ENCODE data around the gene CHRNA4.

CHRNA4 gene

GRCh38 chr20:63359937-63360849, 956 bp downstream of the CHRNA4 start:
- no peaks in the 10 kb centered on the region for H4K20me1 ChIP-seq (ENCODE audit: insufficient read depth, low read length)
- no peaks in the 10 kb centered on the region for H3K9me3 ChIP-seq (ENCODE audit: insufficient read depth, low read length)
- H3K79me2 ChIP-seq (ENCODE audit: low read length) = no peaks in the 10 kb centered on the region
- no peaks in the 10 kb centered on the region for H3K36me3 ChIP-seq (replicated peaks; ENCODE audit: low read depth, low read length)
- H3K4me3 ChIP-seq (ENCODE audit: low read length) = no peak overlapping the region
- H3K9ac ChIP-seq (ENCODE audit: low read length) = no peak overlapping the region
- no peak overlapping the region for H2AFZ ChIP-seq (ENCODE audit: low read depth, low read length)
- H3K27ac ChIP-seq (ENCODE audit: low read length) = no peak overlapping the region
- H3K4me2 ChIP-seq (ENCODE audit: low read length) = no peak overlapping the region
- TF ChIP-seq EZH2phosphoT487 (IDR thresholded peaks at IDR 0.05; ENCODE audit: low read depth) = no peak
- TF ChIP-seq CTCF (IDR thresholded peaks at IDR 0.05; ENCODE audit: low read depth, low read length) = no peak
- no peaks in the 10 kb centered on the region for H3K27me3 ChIP-seq (ENCODE audit: low read depth, low read length)
- H3K4me1 ChIP-seq (ENCODE audit: low read length) = no peaks in the 10 kb centered on the region

- H3K9me3 ChIP-seq (ENCODE audit: insufficient read depth, low read length) = no peaks in the 10 kb centered on the region
- H3K27me3 ChIP-seq (ENCODE audit: low read depth, low read length) = no peaks in the 10 kb centered on the region
- no peak overlapping the region for H3K27ac ChIP-seq (ENCODE audit: low read length)
- H3K79me2 ChIP-seq (ENCODE audit: low read length) = no peaks in the 10 kb centered on the region
- no peak overlapping the region for H3K9ac ChIP-seq (ENCODE audit: low read length)
- H4K20me1 ChIP-seq (ENCODE audit: insufficient read depth, low read length) = no peaks in the 10 kb centered on the region
- no peak overlapping the region for H3K4me3 ChIP-seq (ENCODE audit: low read length)
- no peak overlapping the region for H3K4me2 ChIP-seq (ENCODE audit: low read length)
- no peaks in the 10 kb centered on the region for H3K4me1 ChIP-seq (ENCODE audit: low read length)
- TF ChIP-seq CTCF (IDR thresholded peaks at IDR 0.05; ENCODE audit: low read depth, low read length) (no peak), EZH2phosphoT487 (IDR thresholded peaks at IDR 0.05; ENCODE audit: low read depth) (no peak)
- H2AFZ ChIP-seq (ENCODE audit: low read depth, low read length) = no peak overlapping the region
- no peaks in the 10 kb centered on the region for H3K36me3 ChIP-seq (replicated peaks; ENCODE audit: low read depth, low read length)
Observed at GRCh38 chr20:63359164-63359934, 1.8 kb downstream of the CHRNA4 start.

- no peaks in the 10 kb centered on the region for H3K27me3 ChIP-seq (ENCODE audit: low read depth, low read length)
- no peak overlapping the region for H3K4me3 ChIP-seq (ENCODE audit: low read length)
- no peaks in the 10 kb centered on the region for H4K20me1 ChIP-seq (ENCODE audit: insufficient read depth, low read length)
- no peaks in the 10 kb centered on the region for H3K79me2 ChIP-seq (ENCODE audit: low read length)
- H2AFZ ChIP-seq (ENCODE audit: low read depth, low read length) = no peak overlapping the region
- H3K4me1 ChIP-seq (ENCODE audit: low read length) = no peaks in the 10 kb centered on the region
- no peak overlapping the region for H3K4me2 ChIP-seq (ENCODE audit: low read length)
- H3K9ac ChIP-seq (ENCODE audit: low read length) = no peak overlapping the region
- no peaks in the 10 kb centered on the region for H3K36me3 ChIP-seq (replicated peaks; ENCODE audit: low read depth, low read length)
- H3K27ac ChIP-seq (ENCODE audit: low read length) = no peak overlapping the region
- H3K9me3 ChIP-seq (ENCODE audit: insufficient read depth, low read length) = no peaks in the 10 kb centered on the region
- no peak for TF ChIP-seq EZH2phosphoT487 (IDR thresholded peaks at IDR 0.05; ENCODE audit: low read depth)
- TF ChIP-seq CTCF (IDR thresholded peaks at IDR 0.05; ENCODE audit: low read depth, low read length) = no peak
Observed at GRCh38 chr20:63357921-63358905, 2.9 kb downstream of the CHRNA4 start.

Measured in OCI-LY3 (cell line).